NCI-H1048 (cell line): ENCODE results near the gene KCNB1.
"Not testable (repeated sequence)": the region's sequence is repeated elsewhere in the genome, so short reads cannot be mapped to it uniquely, and the experiment has no call there.

Experiments used
- DNase-seq: peaks from one replicate; lab custom pipeline; 2025; lab: John Stamatoyannopoulos, UW

KCNB1 gene

GRCh38 chr20:49319208-49319809 is 163.2 kb downstream of the KCNB1 start:
- DNase-seq: no peak

DNA sequence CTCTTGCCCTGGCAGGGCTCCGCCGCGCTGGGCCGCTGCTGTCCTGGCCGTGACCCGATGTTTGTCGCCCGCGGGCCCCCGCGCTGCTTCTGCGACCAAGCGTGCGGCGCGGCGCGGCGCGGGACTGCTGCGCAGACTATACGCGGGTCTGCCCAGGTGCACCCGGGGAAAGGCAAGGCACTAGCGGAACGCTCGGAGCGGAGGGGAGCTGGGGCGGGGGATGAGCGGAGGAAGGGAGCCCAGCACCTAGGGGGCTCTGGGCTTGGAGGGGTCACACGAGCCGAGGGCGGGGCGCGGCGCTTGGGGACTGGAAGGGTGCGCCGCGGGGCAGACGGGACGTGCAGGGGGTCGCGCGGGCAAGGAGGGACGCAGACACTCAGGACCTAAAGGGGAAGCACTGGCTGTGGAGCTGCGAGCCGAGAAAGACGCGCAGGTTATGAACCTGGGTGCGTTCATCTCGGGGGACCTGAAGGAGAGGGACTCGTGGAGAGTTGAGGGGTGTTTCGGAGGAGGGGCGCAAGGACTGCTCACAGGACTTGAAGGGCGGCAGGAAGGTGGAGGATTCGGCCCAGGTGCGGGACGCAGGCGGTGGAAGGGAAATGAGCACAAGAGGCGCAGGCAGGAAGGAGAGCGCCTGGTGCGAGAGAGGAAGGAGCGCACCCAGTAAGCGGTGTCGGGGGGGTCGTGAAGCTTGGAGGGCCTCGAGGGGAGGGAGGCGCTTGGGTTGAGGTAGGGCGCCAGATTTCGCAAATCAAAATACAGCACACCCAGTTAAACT is 163.8 kb downstream of the KCNB1 start:
- no peak for DNase-seq

GRCh38 chr20:49318091-49318429 is 164.4 kb downstream of the KCNB1 start:
- no peak for DNase-seq

DNA sequence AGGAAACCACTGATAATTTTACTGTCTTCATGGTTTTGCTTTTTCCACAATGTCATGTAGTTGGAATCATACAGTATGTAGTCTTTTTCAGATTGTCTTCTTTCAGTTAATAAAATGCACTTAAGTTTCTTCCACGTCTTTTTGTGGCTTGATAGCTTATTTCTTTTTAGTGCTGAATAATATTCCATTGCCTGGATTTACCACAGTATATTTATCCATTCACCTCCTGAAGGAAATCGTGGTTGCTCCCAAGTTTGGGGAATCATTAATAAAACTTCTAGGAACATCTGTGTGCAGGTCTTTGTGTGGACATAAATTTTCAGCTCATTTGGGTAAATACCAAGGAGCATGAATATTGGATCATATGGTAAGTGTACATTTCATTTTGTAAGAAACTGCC is 165.8 kb downstream of the KCNB1 start:
- no peak for DNase-seq

- DNase-seq: no peak
Measured at GRCh38 chr20:49315580-49315979, 166.9 kb downstream of the KCNB1 start.

DNA sequence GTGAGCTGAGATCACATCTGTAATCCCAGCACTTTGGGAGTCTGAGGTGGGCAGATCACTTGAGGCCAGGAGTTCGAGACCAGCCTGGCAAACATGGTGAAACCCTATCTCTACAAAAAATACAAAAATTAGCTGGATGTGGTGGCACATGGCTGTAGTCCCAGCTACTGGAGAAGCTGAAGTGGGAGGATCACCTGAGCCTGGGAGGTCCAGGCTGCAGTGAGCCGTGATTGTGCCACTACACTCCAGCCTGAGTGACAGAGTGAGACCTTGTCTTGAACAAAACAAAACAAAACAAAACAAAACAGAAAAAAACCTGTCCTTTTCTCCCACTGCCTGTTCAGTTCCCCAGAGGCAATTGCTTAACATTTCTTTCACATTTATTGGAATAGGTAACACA is 168.4 kb downstream of the KCNB1 start:
- not testable (repeated sequence) for DNase-seq
